HEK293 (cell line): Measurements from ENCODE around the gene RNF182.

Source experiments
- CTCF ChIA-PET: fragments of 350-600 bp; formaldehyde crosslinking; extraction: SDS; loops from one replicate; lab custom pipeline; 2021; ENCODE audit warnings: antibody characterized with exemption; lab: Yijun Ruan, JAX
- POLR2A ChIA-PET: fragments of 300-600 bp; formaldehyde crosslinking; extraction: SDS; loops from one replicate; lab custom pipeline; 2020; ENCODE audit warnings: antibody characterized with exemption, inconsistent platforms; lab: Yijun Ruan, JAX
- H3K27ac ChIP-seq: fragments of 200-500 bp; sonication (Bioruptor generic); 2 replicates; pipeline ENCODE4 v1.5.1; 2014; ENCODE audit warnings: low read depth, low read length, control low read depth, inconsistent platforms; ENCODE audit errors: extremely low read depth
- H3K36me3 ChIP-seq, 2 experiments: fragments of 200-500 bp in 1 of 2; sonication (Bioruptor generic) in 1 of 2; 1 replicate in 1 of 2; 2 replicates in 1 of 2; pipeline ENCODE4 v1.5.1; 2014 to 2017; ENCODE audit warnings: inconsistent platforms in 2 of 2, low read length in 2 of 2; ENCODE audit not compliant: control insufficient read depth in 2 of 2, insufficient read depth in 1 of 2
- H3K4me1 ChIP-seq: fragments of 200-500 bp; sonication (Bioruptor generic); 2 replicates; pipeline ENCODE4 v1.5.1; 2014; ENCODE audit warnings: mild to moderate bottlenecking, low read length, inconsistent platforms; ENCODE audit not compliant: control insufficient read depth, insufficient read depth
- H3K4me3 ChIP-seq: 2 replicates; pipeline ENCODE4 v1.5.1; 2011; ENCODE audit warnings: low read depth, mild to moderate bottlenecking, control low read depth, low read length, moderate library complexity
- H3K9me3 ChIP-seq: fragments of 200-500 bp; sonication (Bioruptor generic); 2 replicates; pipeline ENCODE4 v1.5.1; 2014; ENCODE audit warnings: low read depth, low read length, inconsistent platforms; ENCODE audit not compliant: control insufficient read depth, insufficient read depth
- REPIN1 ChIP-seq: fragments of 450-650 bp; formaldehyde crosslinking; IDR thresholded peaks from 2 replicates; pipeline ENCODE4 v1.5.1; 2017; ENCODE audit warnings: missing biosample characterization, missing genetic modification characterization, low read depth
- ZBTB17 ChIP-seq: fragments of 450-650 bp; formaldehyde crosslinking; IDR thresholded peaks from 2 replicates; pipeline ENCODE4 v1.5.1; 2016; ENCODE audit warnings: missing biosample characterization, missing genetic modification characterization
- ZBTB20 ChIP-seq: fragments of 450-650 bp; formaldehyde crosslinking; IDR thresholded peaks from 2 replicates; pipeline ENCODE4 v1.5.1; 2016; ENCODE audit warnings: missing biosample characterization, missing genetic modification characterization
- ZBTB8A ChIP-seq: fragments of 450-650 bp; formaldehyde crosslinking; IDR thresholded peaks from 2 replicates; pipeline ENCODE4 v1.5.1; 2016; ENCODE audit warnings: missing biosample characterization, missing genetic modification characterization
- ZNF114 ChIP-seq: fragments of 450-650 bp; formaldehyde crosslinking; IDR thresholded peaks from 2 replicates; pipeline ENCODE4 v1.5.0; 2017; ENCODE audit warnings: missing biosample characterization, missing genetic modification characterization
- ZNF174 ChIP-seq: fragments of 450-650 bp; formaldehyde crosslinking; IDR thresholded peaks from 2 replicates; pipeline ENCODE4 v1.5.0; 2017; ENCODE audit warnings: missing biosample characterization, mild to moderate bottlenecking, missing genetic modification characterization
- ZNF2 ChIP-seq: fragments of 450-650 bp; formaldehyde crosslinking; IDR thresholded peaks from 2 replicates; pipeline ENCODE4 v1.5.1; 2016; ENCODE audit warnings: missing biosample characterization, missing genetic modification characterization
- ZNF23 ChIP-seq: fragments of 450-650 bp; formaldehyde crosslinking; IDR thresholded peaks from 2 replicates; pipeline ENCODE4 v1.5.1; 2016; ENCODE audit warnings: missing biosample characterization, missing genetic modification characterization, borderline replicate concordance
- ZNF274 ChIP-seq, 2 experiments: fragments of 200-500 bp in 1 of 2; fragments of 450-650 bp in 1 of 2; sonication (Bioruptor generic) in 1 of 2; formaldehyde crosslinking in 1 of 2; IDR thresholded peaks; 2 replicates each; pipeline versions ENCODE4 v1.5.1 to v1.6.1; 2014 to 2016; ENCODE audit warnings: borderline replicate concordance in 1 of 2, inconsistent platforms in 1 of 2, low read length in 1 of 2, missing biosample characterization in 1 of 2, missing genetic modification characterization in 1 of 2
- ZNF354C ChIP-seq: fragments of 450-650 bp; formaldehyde crosslinking; IDR thresholded peaks from 2 replicates; pipeline ENCODE4 v1.5.1; 2016; ENCODE audit warnings: missing biosample characterization, missing genetic modification characterization, low read depth, borderline replicate concordance
- ZNF366 ChIP-seq: fragments of 450-650 bp; formaldehyde crosslinking; conservative IDR thresholded peaks from 2 replicates; pipeline ENCODE4 v1.5.1; 2016; ENCODE audit warnings: missing biosample characterization, missing genetic modification characterization
- ZNF404 ChIP-seq: fragments of 450-650 bp; formaldehyde crosslinking; IDR thresholded peaks from 2 replicates; pipeline ENCODE4 v1.5.1; 2017; ENCODE audit warnings: missing biosample characterization, missing genetic modification characterization
- ZNF416 ChIP-seq: fragments of 450-650 bp; formaldehyde crosslinking; IDR thresholded peaks from 2 replicates; pipeline ENCODE4 v1.5.1; 2016; ENCODE audit warnings: missing biosample characterization, missing genetic modification characterization
- ZNF426 ChIP-seq: fragments of 450-650 bp; formaldehyde crosslinking; IDR thresholded peaks from 2 replicates; pipeline ENCODE4 v1.5.1; 2017; ENCODE audit warnings: missing biosample characterization, missing genetic modification characterization, mild to moderate bottlenecking, inconsistent platforms, moderate library complexity
- ZNF549 ChIP-seq: fragments of 450-650 bp; IDR thresholded peaks from 2 replicates; pipeline ENCODE4 v1.5.1; 2018; ENCODE audit warnings: missing biosample characterization, missing genetic modification characterization, mild to moderate bottlenecking, inconsistent platforms, moderate library complexity
- ZNF561 ChIP-seq: fragments of 450-650 bp; IDR thresholded peaks from 2 replicates; pipeline ENCODE4 v1.5.1; 2018; ENCODE audit warnings: missing biosample characterization, missing genetic modification characterization, borderline replicate concordance
- ZNF610 ChIP-seq: fragments of 450-650 bp; formaldehyde crosslinking; IDR thresholded peaks from 2 replicates; pipeline ENCODE4 v1.5.1; 2016; ENCODE audit warnings: missing biosample characterization, missing genetic modification characterization, borderline replicate concordance
- ZNF660 ChIP-seq: fragments of 450-650 bp; IDR thresholded peaks from 2 replicates; pipeline ENCODE4 v1.5.1; 2018; ENCODE audit warnings: missing biosample characterization, mild to moderate bottlenecking, missing genetic modification characterization
- ZNF747 ChIP-seq: fragments of 450-650 bp; formaldehyde crosslinking; IDR thresholded peaks from 2 replicates; pipeline ENCODE4 v1.5.1; 2016; ENCODE audit warnings: missing biosample characterization, missing genetic modification characterization
- TF ChIP-seq, protein P1 (sequence below): fragments of 450-650 bp; formaldehyde crosslinking; IDR thresholded peaks from 2 replicates; pipeline ENCODE4 v1.5.1; 2016; ENCODE audit warnings: missing biosample characterization, missing genetic modification characterization
- TF ChIP-seq, protein P2 (sequence below): fragments of 450-650 bp; formaldehyde crosslinking; IDR thresholded peaks from 2 replicates; pipeline ENCODE4 v1.5.0; 2017; ENCODE audit warnings: missing biosample characterization, missing genetic modification characterization, borderline replicate concordance
- TF ChIP-seq, protein P3 (sequence below): fragments of 450-650 bp; formaldehyde crosslinking; IDR thresholded peaks from 2 replicates; pipeline ENCODE4 v1.5.1; 2017; ENCODE audit warnings: missing biosample characterization, missing genetic modification characterization
- TF ChIP-seq, protein P4 (sequence below): fragments of 450-650 bp; formaldehyde crosslinking; IDR thresholded peaks from 2 replicates; pipeline ENCODE4 v1.5.1; 2017; ENCODE audit warnings: missing biosample characterization, missing genetic modification characterization

RNF182 gene

DNA sequence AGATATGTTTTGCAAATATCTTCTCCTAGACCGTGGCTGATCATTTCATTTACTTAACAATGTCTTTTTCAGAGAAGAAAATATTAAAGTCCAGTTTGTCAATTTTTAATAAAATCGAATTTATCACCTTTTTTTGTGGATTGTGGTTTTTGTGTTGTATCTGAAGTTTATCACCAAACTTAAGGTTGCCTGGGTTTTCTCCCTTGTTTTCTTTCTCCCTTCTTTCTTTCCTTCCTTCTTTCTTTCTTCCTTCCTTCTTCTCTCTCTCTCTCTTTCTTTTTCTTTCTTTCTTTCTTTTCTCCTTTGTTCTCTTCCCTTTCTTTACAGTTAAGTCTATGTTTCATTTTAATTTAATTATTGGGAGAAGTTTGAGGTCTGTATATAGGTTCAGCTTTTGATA is 68.7 kb downstream of the RNF182 start (continued):
- TF ChIP-seq ZBTB17 (no peak), ZBTB8A (no peak), ZNF660 (tag by site-specific recombination) (no peak)
- TF ChIP-seq, protein P1, sequence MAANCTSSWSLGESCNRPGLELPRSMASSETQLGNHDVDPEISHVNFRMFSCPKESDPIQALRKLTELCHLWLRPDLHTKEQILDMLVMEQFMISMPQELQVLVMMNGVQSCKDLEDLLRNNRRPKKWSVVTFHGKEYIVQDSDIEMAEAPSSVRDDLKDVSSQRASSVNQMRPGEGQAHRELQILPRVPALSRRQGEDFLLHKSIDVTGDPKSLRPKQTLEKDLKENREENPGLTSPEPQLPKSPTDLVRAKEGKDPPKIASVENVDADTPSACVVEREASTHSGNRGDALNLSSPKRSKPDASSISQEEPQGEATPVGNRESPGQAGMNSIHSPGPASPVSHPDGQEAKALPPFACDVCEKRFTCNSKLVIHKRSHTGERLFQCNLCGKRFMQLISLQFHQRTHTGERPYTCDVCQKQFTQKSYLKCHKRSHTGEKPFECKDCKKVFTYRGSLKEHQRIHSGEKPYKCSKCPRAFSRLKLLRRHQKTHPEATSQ (tag by site-specific recombination): no peak
- TF ChIP-seq, all 188 proteins: peak for 0

DNA sequence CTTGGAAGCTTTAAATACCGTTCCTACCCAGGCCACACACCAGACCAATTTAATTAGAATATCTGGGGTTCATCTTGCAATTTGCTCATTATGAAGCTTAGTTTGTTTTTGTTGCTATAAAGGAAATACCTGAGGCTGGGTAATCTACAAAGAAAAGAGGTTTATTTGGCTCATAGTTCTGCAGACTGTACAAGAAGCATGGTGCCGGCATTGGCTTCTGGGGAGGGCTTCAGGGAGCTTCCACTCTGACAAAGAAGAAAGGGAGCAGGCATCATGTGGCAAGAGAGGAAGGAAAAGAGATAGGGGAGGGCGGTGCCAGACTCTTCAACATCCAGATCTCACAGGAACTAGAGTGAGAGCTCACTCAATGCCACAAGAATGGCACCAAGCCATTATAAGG is 73.6 kb downstream of the RNF182 start:
- Histone ChIP-seq H3K27ac (no peak overlapping the region), H3K36me3 (no peaks in the 10 kb centered on the region), H3K4me1 (no peaks in the 10 kb centered on the region), H3K9me3 (no peaks in the 10 kb centered on the region), H3K4me3 (no peak overlapping the region)
- TF ChIP-seq ZNF416 (tag by site-specific recombination) (no peak), ZNF747 (tag by site-specific recombination) (no peak), ZNF174 (no peak), ZNF274 (IDR thresholded peaks at IDR 0.05; ENCODE audit: low read length) (no peak), ZNF274 (tag by site-specific recombination; IDR thresholded peaks at IDR 0.05; ENCODE audit: borderline replicate concordance) (no peak), ZNF426 (tag by site-specific recombination) (no peak), ZNF366 (tag by site-specific recombination) (no peak)
- TF ChIP-seq, protein P2, sequence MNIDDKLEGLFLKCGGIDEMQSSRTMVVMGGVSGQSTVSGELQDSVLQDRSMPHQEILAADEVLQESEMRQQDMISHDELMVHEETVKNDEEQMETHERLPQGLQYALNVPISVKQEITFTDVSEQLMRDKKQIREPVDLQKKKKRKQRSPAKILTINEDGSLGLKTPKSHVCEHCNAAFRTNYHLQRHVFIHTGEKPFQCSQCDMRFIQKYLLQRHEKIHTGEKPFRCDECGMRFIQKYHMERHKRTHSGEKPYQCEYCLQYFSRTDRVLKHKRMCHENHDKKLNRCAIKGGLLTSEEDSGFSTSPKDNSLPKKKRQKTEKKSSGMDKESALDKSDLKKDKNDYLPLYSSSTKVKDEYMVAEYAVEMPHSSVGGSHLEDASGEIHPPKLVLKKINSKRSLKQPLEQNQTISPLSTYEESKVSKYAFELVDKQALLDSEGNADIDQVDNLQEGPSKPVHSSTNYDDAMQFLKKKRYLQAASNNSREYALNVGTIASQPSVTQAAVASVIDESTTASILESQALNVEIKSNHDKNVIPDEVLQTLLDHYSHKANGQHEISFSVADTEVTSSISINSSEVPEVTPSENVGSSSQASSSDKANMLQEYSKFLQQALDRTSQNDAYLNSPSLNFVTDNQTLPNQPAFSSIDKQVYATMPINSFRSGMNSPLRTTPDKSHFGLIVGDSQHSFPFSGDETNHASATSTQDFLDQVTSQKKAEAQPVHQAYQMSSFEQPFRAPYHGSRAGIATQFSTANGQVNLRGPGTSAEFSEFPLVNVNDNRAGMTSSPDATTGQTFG (tag by site-specific recombination): no peak
- CTCF ChIA-PET: interaction anchor here (0.6 to 2.2 kb wide), 6 partner anchors 23 to 867 kb away, joined by 3 to 7 read pairs (median 4); no protein-coding TSS in a partner anchor
- POLR2A ChIA-PET: interaction anchor here (0.6 kb wide), 2 partner anchors 47 to 48 kb away, joined by 3 to 7 read pairs; no protein-coding TSS in a partner anchor

DNA sequence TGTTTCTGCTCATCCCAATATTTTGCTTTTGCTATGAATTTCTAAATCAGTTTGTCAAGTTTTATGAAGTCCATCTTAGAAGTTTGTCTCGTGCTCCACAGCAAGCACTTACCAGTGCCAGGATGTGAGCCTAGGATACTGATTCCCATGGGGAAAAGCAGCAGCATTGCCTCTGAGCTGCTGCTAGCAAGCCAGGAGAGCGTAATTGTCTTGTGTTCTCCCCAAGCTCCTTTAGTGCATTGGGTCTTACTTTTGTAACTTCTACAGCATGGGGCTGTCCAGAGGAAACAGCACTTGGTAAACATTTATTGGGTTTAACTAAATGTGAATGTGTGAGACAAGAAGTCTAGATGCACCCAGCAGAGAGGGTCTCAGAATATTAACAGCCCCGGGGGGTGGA is 76.1 kb downstream of the RNF182 start:
- no peak overlapping the region for H3K27ac ChIP-seq
- POLR2A ChIA-PET: no interaction called here
- CTCF ChIA-PET: interaction anchor here (1.4 kb wide), 1 partner anchor 66 kb away, joined by 7 read pairs; no protein-coding TSS in a partner anchor
- H3K4me1 ChIP-seq: no peaks in the 10 kb centered on the region
- no peaks in the 10 kb centered on the region for H3K36me3 ChIP-seq
- no peak overlapping the region for H3K4me3 ChIP-seq
- H3K9me3 ChIP-seq: no peaks in the 10 kb centered on the region
- TF ChIP-seq, protein P3, sequence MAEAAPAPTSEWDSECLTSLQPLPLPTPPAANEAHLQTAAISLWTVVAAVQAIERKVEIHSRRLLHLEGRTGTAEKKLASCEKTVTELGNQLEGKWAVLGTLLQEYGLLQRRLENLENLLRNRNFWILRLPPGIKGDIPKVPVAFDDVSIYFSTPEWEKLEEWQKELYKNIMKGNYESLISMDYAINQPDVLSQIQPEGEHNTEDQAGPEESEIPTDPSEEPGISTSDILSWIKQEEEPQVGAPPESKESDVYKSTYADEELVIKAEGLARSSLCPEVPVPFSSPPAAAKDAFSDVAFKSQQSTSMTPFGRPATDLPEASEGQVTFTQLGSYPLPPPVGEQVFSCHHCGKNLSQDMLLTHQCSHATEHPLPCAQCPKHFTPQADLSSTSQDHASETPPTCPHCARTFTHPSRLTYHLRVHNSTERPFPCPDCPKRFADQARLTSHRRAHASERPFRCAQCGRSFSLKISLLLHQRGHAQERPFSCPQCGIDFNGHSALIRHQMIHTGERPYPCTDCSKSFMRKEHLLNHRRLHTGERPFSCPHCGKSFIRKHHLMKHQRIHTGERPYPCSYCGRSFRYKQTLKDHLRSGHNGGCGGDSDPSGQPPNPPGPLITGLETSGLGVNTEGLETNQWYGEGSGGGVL: no peak
- TF ChIP-seq, protein P4, sequence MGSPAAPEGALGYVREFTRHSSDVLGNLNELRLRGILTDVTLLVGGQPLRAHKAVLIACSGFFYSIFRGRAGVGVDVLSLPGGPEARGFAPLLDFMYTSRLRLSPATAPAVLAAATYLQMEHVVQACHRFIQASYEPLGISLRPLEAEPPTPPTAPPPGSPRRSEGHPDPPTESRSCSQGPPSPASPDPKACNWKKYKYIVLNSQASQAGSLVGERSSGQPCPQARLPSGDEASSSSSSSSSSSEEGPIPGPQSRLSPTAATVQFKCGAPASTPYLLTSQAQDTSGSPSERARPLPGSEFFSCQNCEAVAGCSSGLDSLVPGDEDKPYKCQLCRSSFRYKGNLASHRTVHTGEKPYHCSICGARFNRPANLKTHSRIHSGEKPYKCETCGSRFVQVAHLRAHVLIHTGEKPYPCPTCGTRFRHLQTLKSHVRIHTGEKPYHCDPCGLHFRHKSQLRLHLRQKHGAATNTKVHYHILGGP (tag by site-specific recombination): no peak
- no peak for TF ChIP-seq REPIN1 (tag by site-specific recombination)
- TF ChIP-seq ZNF354C (tag by site-specific recombination): no peak
- TF ChIP-seq ZNF747 (tag by site-specific recombination): no peak
- no peak for TF ChIP-seq ZNF549 (tag by site-specific recombination)
- no peak for TF ChIP-seq ZBTB20
- no peak for TF ChIP-seq ZNF23 (tag by site-specific recombination)
- TF ChIP-seq ZNF404 (tag by site-specific recombination): no peak
- no peak for TF ChIP-seq ZNF2 (tag by site-specific recombination)
- TF ChIP-seq ZNF416 (tag by site-specific recombination): no peak
- no peak for TF ChIP-seq ZNF561 (tag by site-specific recombination)
- no peak for TF ChIP-seq ZNF610 (tag by site-specific recombination)
- TF ChIP-seq ZNF114: no peak
